ENCODE measurements around the gene CDX1.

DNA sequence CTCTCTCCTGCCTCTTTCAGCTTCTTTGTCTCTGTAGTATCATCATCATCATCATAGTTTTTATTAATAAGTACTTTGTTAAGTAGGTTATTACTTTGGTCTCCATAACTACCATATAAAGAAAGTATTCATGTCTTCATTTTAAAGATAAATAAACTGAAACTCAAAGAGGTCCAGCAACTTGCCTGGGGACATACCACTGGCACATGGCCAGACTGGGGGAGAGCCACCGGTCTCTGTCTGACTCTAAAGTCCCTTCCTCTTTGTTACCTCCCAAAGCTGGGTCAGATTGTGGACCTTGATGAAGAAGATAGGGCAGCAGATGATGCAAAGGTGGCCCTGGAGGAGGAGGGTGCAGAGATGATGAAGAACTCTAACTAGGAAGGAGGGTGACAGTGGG is 8.5 kb downstream of the CDX1 start:
- no peak for TF ChIP-seq POLR2A (IDR thresholded peaks at IDR 0.05; ENCODE audit: extremely low read depth, insufficient read length)
- TF ChIP-seq, protein P1, sequence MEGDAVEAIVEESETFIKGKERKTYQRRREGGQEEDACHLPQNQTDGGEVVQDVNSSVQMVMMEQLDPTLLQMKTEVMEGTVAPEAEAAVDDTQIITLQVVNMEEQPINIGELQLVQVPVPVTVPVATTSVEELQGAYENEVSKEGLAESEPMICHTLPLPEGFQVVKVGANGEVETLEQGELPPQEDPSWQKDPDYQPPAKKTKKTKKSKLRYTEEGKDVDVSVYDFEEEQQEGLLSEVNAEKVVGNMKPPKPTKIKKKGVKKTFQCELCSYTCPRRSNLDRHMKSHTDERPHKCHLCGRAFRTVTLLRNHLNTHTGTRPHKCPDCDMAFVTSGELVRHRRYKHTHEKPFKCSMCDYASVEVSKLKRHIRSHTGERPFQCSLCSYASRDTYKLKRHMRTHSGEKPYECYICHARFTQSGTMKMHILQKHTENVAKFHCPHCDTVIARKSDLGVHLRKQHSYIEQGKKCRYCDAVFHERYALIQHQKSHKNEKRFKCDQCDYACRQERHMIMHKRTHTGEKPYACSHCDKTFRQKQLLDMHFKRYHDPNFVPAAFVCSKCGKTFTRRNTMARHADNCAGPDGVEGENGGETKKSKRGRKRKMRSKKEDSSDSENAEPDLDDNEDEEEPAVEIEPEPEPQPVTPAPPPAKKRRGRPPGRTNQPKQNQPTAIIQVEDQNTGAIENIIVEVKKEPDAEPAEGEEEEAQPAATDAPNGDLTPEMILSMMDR (IDR thresholded peaks at IDR 0.05; ENCODE audit: low read depth, low read length), result no peak
- no peak for TF ChIP-seq MYC (IDR thresholded peaks at IDR 0.05; ENCODE audit: low read depth, low read length)

Measured in NB4 (cell line).